Stimulated activated CD8-positive, alpha-beta memory T cell treated with anti-CD3 and anti-CD28 coated beads, Interleukin-15, amount 100 ng/mL, for 48 hours (primary cell): ENCODE data around the gene MRGPRX4.
"Not testable (repeated sequence)": the region's sequence is repeated elsewhere in the genome, so short reads cannot be mapped to it uniquely, and the experiment has no call there.

Experiments
- DNase-seq, 2 donors: peaks; one replicate each; pipeline ENCODE4 v3.0.0-alpha.2; 2020; ENCODE audit warnings: low read depth in 2 of 2

MRGPRX4 gene

DNA sequence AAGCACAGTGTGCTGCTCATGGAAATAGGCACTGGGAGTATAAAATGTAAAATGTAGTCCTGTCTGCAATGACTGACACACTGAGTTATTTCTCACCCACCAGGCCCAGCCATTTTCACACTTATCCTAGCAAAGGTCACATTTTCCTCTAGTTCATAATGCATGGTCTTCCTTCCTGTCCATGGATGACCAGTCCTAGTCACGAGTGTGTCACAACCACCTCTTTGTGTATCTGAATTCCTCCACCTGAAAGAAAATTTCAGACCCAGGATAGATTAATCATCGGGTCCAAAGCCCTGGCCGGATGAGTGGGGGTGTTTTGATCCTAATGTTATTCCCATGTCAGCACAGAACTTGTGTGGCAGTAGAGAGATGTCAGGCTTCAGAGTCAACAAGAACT is at the start of gene MRGPRX4:
Gene MRGPRX4, plus strand, starts transcription at position 172 of the 400 bp plus-strand sequence. CDS start 420 bp downstream, outside the sequence.
- no peak for DNase-seq

DNA sequence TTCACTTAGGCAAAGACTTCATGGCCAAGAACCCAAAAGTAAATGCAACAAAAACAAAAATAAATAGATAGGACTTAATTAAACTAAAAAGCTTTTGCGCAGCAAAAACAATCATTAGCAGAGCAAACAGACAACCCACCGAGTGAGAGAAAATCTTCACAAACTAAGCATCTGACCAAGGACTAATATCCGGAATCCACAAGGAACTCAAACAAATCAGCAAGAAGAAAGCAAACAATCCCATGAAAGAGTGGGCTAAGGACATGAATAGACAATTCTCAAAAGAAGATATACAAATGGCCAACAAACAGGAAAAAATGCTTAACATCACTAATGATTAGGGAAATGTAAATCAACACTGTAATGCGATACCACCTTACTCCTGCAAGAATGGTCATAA is 41.5 kb upstream of the MRGPRX4 start:
- DNase-seq, result not testable (repeated sequence)

DNA sequence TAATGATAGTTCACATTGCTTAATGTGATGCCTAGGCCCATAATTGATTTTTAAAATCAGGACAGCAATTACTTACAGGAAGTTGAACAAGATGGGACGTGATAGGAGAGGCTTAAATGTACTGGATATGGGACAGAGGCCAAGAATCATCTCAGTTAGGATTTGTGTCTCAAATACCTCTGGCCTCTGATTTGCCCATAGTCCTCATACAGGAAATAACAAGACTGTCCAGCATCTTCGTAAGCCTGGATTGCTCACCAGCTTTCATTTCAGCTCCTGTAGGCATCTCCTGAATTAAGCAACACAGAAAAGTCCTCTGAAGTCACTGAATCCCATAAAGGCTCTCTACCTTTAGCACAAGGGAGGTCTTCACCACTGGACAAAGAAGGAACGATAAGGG is 40.3 kb upstream of the MRGPRX4 start, which contains the start of gene MRGPRX3:
Gene MRGPRX3, plus strand, starts transcription at position 231 of the 400 bp plus-strand sequence. CDS start 4,632 bp downstream, outside the sequence.
- no peak for DNase-seq

DNA sequence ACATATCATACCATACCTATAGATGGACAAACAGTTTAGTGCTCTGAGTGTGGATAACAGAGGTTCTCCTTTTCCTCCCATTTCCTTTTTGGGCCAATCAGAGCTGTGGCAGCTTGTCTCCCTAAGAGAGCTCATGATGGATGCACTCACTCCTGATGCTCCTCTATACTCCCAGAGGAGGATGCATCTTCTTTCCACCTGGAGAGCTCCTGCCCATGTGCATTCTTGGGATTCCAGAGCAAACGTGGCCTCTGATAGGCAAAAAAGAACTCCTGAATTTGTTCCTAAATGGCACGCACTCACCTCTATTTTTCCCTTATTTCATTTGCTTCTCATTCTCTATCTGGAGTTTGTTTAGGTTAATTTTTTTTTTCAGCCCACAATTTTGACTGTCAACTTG is 37.3 kb upstream of the MRGPRX4 start:
- DNase-seq, result no peak

DNA sequence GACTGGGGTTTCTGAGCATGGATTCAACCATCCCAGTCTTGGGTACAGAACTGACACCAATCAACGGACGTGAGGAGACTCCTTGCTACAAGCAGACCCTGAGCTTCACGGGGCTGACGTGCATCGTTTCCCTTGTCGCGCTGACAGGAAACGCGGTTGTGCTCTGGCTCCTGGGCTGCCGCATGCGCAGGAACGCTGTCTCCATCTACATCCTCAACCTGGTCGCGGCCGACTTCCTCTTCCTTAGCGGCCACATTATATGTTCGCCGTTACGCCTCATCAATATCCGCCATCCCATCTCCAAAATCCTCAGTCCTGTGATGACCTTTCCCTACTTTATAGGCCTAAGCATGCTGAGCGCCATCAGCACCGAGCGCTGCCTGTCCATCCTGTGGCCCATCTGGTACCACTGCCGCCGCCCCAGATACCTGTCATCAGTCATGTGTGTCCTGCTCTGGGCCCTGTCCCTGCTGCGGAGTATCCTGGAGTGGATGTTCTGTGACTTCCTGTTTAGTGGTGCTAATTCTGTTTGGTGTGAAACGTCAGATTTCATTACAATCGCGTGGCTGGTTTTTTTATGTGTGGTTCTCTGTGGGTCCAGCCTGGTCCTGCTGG is 35.3 kb upstream of the MRGPRX4 start:
- DNase-seq, result no peak

DNA sequence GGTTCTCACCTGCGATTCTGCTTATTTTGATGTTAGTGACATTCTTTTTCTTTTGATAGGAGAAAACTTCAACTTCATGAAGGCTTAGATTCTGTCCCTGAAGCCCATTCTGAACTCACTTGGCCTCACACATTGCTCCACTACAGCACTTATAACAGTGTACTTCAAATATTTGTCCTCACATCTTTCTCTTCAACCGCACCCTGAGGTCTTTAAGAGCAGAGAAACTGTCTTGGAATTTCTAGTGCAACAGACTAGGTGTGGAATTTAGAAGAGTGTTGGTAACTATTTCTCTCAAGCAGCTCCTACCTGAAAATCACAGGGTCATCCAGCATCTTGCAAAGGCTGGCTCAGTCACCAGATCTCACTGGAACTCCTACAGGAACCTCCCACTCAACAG is 32.5 kb upstream of the MRGPRX4 start:
- DNase-seq, result no peak

DNA sequence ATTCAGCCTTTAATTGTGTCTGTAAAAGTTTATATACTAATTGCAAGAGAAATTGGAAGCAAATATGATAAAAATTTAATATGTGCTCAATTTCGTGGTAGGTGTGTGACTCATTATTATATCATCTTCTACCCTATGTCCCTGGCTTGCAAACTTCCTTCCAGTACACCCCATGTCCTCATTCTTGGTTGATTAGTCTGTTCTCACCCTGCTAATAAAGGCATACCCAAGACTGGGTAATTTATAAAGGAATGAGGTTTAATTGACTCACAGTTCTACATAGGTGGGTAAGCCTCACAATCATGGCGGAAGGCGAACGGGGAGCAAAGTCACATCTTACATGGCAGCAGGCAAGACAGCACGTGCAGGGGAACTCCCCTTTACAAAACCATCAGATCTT is 28.4 kb upstream of the MRGPRX4 start:
- DNase-seq, result no peak

DNA sequence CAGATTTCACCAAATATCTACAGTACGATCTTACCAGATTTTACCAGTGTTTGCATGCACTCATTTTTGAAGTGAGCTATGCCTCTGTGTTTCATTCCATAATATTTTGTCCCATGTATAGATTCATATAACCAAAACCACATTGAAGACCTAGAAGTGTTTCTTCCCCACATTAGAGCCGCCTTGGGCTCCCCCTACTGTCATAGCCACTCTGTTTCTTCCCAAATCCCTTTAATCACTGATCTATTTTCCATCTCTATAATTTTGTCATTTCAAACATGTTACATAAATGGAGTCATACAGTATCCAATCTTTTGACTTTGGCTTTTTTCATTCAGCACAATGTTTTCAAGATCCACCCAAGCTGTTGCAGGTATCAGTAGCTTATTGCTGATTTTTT is 27.6 kb upstream of the MRGPRX4 start:
- DNase-seq, result no peak

DNA sequence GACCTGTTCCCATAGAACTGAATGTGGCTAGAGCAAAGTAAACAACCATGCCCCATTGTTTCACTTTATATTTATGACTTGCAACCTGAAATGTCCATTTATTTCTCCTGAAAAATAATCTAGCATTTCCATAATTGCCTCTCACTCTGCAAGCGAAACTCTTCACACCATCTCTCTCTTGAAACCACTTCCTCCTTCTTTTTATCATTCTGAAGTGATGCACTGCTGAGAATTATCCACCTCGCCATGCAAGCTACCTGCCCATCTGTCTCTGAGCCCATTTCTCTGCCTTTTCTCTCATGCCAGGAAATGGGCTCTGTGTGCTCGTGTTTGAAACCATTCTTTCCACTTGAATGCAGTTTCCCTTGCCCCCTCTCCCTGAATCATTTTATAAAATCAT is 26.8 kb upstream of the MRGPRX4 start:
- DNase-seq, result no peak

- DNase-seq, result no peak
Measured at GRCh38 chr11:18151581-18151980, 21.1 kb upstream of the MRGPRX4 start.

DNA sequence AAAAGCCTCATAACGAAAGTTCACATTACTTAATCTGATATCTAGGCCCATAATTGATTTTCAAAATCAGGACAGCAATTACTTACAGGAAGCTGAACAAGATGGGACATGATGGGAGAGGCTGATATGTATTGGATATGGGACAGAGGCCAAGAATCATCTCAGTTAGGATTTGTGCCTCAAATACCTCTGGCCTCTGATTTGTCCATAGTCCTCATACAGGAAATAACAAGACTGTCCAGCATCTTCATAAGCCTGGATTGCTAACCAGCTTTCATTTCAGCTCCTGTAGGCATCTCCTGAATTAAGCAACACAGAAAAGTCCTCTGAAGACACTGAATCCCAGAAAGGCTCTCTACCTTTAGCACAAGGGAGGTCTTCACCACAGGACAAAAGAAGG is 4.3 kb upstream of the MRGPRX4 start:
- no peak for DNase-seq

- DNase-seq, result no peak
Measured at GRCh38 chr11:18171377-18172000, 1.1 kb upstream of the MRGPRX4 start.

DNA sequence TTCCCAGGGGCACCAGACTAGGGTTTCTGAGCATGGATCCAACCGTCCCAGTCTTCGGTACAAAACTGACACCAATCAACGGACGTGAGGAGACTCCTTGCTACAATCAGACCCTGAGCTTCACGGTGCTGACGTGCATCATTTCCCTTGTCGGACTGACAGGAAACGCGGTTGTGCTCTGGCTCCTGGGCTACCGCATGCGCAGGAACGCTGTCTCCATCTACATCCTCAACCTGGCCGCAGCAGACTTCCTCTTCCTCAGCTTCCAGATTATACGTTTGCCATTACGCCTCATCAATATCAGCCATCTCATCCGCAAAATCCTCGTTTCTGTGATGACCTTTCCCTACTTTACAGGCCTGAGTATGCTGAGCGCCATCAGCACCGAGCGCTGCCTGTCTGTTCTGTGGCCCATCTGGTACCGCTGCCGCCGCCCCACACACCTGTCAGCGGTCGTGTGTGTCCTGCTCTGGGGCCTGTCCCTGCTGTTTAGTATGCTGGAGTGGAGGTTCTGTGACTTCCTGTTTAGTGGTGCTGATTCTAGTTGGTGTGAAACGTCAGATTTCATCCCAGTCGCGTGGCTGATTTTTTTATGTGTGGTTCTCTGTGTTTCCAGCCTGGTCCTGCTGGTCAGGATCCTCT is 709 bp downstream of the MRGPRX4 start:
- no peak for DNase-seq

GRCh38 chr11:18188796-18189195 is 16.2 kb downstream of the MRGPRX4 start:
- DNase-seq, result no peak

DNA sequence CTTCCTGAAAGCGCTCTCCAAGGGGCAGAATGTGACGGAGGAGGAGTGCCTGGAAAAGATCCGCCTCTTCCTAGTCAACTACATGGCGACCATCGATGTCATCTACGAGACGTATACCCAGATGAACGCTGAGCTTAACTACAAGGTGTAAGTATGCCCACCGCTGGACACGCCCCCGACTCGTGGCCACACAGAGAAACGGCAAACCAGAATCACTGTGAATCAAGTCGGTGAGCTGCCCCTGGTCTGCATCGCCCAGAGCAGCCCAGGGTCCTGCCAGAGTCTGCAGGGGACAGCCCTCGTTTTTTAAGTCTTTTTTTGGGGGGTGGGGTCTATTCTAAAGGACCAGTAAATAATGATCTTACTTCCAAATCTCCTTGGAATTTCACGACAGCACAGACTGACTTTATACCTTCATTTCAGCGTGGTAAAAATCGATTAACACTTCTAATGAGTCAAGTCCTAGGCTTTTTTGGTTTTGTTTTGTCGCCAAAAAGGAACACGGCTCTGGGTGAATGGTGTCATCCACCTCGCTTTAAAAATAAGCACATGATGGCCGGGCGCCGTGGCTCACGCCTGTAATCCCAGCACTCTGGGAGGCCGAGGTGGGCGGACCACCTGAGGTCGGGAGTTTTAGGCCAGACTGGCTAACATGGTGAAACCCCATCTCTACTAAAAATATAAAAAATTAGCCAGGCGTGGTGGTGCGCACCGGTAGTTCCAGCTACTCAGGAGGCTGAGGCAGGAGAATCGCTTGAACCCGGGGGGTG is 17.0 kb downstream of the MRGPRX4 start:
- not testable (repeated sequence) for DNase-seq

GRCh38 chr11:18191376-18191775 is 18.7 kb downstream of the MRGPRX4 start:
- DNase-seq, result no peak

DNA sequence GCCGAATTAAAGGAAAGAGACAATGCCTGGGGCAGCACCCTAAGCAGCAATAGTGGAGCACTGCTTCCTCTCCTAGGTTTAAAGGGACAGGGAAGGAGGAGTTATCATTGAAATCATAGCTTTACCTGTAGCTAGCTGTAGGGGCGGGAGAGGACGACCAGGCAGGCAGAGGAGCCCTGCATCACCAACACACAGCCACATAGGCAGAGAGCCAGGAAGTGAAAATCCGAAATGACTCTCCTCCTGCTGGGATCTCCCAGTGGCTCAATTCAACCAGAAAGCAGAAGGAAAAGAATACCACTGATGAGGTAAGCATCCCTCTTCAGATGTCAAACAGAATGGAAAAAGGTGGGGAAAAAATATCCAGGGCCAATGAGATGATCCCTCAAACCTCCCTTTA is 20.4 kb downstream of the MRGPRX4 start:
- no peak for DNase-seq

GRCh38 chr11:18196532-18196931 is 23.9 kb downstream of the MRGPRX4 start:
- no peak for DNase-seq

GRCh38 chr11:18197738-18198137 is 25.1 kb downstream of the MRGPRX4 start:
- not testable (repeated sequence) for DNase-seq

DNA sequence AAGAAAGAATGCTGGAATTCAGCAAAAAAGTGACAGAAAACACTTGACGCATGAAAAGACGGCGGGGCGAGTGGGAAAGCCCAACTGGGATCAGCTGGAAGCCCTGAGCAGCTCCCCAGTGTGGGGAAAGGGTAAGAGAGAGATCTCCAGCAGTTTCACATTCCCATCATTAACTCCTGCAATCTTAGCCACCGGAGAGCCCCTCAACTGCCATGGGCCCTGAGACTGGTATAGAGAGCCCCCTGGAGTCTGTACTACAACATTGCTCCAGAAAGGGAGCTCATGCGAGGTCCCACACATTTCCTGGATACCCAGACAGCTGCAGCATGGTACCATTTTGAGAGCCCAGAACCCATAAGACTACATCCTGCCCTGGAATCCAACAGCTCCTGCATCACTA is 31.1 kb downstream of the MRGPRX4 start:
- no peak for DNase-seq

GRCh38 chr11:18204220-18204619 is 31.6 kb downstream of the MRGPRX4 start:
- DNase-seq, result no peak

DNA sequence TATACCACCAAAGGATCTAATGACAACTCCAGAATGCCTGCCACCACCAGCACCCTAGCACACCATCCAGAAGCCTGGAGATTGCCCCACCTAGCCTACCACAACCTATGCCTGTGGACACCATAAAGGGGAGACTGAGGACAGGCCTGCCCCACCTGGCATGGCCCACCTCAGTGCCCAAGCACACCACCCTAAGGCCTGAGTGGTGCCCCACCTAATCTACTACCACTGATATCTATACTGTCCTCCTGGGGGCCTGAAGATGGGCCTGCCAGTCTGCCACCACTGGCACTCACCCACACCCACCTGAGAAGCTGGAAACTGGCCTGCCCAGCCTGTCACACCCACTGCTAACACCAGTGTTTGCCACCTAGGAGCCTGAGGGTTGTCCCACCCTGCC is 32.1 kb downstream of the MRGPRX4 start:
- no peak for DNase-seq
